ENCODE results near the gene PRRT2.
A peak's percentile ranks its signal among the peaks of the same experiment; 100 is the strongest.

PRRT2 gene

DNA sequence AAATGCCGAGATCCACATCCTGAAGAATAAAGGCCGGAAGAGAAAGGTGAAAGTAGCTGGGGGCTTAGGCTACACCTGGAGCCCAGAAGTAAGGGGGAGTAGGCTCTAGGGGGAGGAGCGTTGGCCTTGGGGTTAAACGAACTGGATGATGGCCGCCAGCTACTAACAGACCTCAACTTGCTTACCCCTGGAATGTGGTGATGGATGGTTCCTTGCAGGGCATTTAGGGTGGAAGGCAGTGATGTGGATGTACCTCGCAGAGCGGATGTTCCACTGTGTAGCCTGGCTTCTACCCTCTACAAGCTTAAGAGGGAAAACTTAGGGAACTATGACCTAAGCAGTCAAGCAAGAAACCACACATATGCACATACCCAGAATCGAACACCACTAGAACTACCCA is 8.0 kb upstream of the PRRT2 start:
- TF ChIP-seq Cebpa-rat (IDR thresholded peaks at IDR 0.05), result no peak
- H3K9me3 ChIP-seq (replicated peaks in 1 of 11), result no peaks in the 10 kb centered on the region
- peak overlapping the region in 10 of 11 experiments; percentile 92 to 97 (median 94); a peak in 19 of 22 replicates for H3K9ac ChIP-seq
- peak overlapping the region in 9 of 10 experiments; percentile 3 to 79 (median 73); a peak in 12 of 20 replicates for H3K4me3 ChIP-seq
- peaks cover 6 to 21% (median 11%) of the 10 kb centered on the region in 11 experiments; a peak in 21 of 22 replicates for H4K20me1 ChIP-seq
- peak overlapping the region in 10 of 11 experiments; percentile 91 to 98 (median 96); a peak in 18 of 22 replicates for H3K27ac ChIP-seq
- no peaks in the 10 kb centered on the region for H3K27me3 ChIP-seq
- H3K4me2 ChIP-seq, result peak overlapping the region; percentile 77 to 99 (median 96)
- peaks cover 23 to 75% (median 59%) of the 10 kb centered on the region in 11 experiments for H3K36me3 ChIP-seq
- peaks cover 29 to 45% (median 35%) of the 10 kb centered on the region in 10 experiments for H3K4me1 ChIP-seq

DNA sequence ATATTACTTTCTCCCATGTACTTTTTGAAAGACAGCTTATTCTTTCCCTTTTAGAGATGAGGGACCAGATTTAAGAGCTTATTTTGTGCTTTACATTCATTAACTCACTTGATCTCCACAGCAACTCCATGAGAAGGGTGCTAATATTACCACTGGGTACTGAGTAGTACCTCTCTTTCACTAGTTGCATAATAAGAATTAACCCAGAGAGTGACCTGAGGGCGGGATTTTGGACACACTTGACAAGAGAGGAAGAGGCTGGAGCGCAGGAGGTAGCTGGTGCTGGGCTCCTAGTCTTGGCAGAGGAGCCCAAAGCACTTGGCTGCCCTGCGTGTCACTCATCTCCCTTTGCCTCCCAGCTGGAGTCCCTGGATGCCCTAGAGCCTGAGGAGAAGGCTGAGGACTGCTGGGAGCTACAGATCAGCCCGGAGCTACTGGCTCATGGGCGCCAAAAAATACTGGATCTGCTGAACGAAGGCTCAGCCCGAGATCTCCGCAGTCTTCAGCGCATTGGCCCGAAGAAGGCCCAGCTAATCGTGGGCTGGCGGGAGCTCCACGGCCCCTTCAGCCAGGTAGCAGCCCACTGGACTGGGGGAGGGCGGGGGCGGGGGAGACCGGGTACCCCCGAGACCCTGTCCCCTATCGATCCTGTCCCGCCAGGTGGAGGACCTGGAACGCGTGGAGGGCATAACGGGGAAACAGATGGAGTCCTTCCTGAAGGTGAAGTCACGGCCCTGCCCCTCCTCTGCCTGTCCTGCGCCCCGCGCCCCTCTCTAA is 7.3 kb upstream of the PRRT2 start:
- Histone ChIP-seq H3K9ac (peak overlapping the region; percentile 92 to 97 (median 94)), H3K27ac (peak overlapping the region; percentile 91 to 98 (median 96)), H3K27me3 (no peaks in the 10 kb centered on the region), H4K20me1 (peaks cover 11 to 21% (median 16%) of the 10 kb centered on the region in 11 experiments; a peak in 21 of 22 replicates), H3K4me3 (peak overlapping the region; percentile 67 to 79 (median 74)), H3K36me3 (peaks cover 22 to 74% (median 57%) of the 10 kb centered on the region in 11 experiments), H3K4me2 (peak overlapping the region; percentile 77 to 99 (median 96)), H3K4me1 (peaks cover 34 to 51% (median 40%) of the 10 kb centered on the region in 10 experiments), H3K9me3 (replicated peaks in 1 of 11) (no peaks in the 10 kb centered on the region)
- TF ChIP-seq Cebpa-rat (IDR thresholded peaks at IDR 0.05), result no peak

DNA sequence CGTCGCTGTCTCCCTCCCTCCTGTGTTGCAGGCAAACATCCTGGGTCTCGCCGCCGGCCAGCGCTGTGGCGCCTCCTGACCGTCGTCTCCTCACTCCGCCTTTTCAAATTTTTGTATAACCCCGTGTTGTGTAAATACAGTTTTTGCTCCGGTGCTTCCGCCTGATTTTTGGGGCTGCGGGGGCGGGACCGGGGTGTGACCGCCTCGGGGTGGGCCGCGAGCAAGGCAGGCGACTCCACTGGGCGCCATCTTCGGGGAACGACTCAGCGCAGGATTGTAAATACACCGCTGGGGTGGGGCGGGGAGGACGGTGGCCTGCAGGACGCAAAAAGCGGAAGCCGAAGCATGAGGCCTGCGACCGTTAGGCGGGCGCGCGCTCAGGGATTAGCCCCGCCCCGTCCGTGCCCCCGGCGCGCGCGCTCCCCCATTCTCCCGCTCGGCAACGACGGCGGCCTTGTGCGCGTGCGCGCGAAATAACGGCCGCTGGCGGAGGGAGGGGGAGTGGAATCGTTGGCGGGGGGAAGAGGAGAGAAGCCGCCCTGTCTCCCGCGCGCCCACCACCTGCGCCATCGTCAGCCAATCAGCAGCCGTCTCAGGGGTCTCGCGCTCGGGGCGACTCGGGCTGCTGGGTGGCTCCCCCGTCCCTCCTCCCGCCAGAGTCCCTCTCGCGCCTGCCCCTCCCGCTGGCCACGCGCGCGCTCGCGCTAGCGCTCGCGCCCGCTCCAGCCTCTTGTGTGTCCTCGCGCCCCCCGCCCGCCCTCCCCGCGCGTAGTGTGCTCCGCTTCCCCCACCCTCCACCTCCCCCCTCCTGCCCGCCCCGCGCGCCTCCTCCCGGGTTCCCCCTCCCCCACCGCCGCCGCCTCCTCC is 6.5 kb upstream of the PRRT2 start:
- H3K4me2 ChIP-seq, result peak overlapping the region; percentile 77 to 99 (median 96)
- H3K36me3 ChIP-seq, result peaks cover 20 to 74% (median 57%) of the 10 kb centered on the region in 11 experiments; a peak in 21 of 22 replicates
- peaks cover 19 to 28% (median 24%) of the 10 kb centered on the region in 11 experiments; a peak in 21 of 22 replicates for H4K20me1 ChIP-seq
- H3K9me3 ChIP-seq (replicated peaks in 1 of 11), result no peaks in the 10 kb centered on the region
- H3K4me1 ChIP-seq, result peaks cover 42 to 59% (median 48%) of the 10 kb centered on the region in 10 experiments
- no peak for TF ChIP-seq Cebpa-rat (IDR thresholded peaks at IDR 0.05)
- peak overlapping the region; percentile 91 to 98 (median 96) for H3K27ac ChIP-seq
- H3K9ac ChIP-seq, result peak overlapping the region; percentile 92 to 97 (median 94)
- no peaks in the 10 kb centered on the region for H3K27me3 ChIP-seq
- H3K4me3 ChIP-seq, result peak overlapping the region; percentile 67 to 79 (median 74)

- peaks cover 14 to 69% (median 51%) of the 10 kb centered on the region in 11 experiments; a peak in 21 of 22 replicates for H3K36me3 ChIP-seq
- H3K27ac ChIP-seq, result peak within 1 kb of the TSS; percentile 92 to 98 (median 96)
- peak within 1 kb of the TSS; percentile 75 to 88 (median 81) for H3K4me3 ChIP-seq
- H3K4me2 ChIP-seq, result peak within 1 kb of the TSS; percentile 95 to 100 (median 100)
- no peaks in the 10 kb centered on the region for H3K9me3 ChIP-seq (replicated peaks in 1 of 11)
- H3K9ac ChIP-seq, result peak within 1 kb of the TSS; percentile 92 to 99 (median 97)
- no peak for TF ChIP-seq Cebpa-rat (IDR thresholded peaks at IDR 0.05)
- peaks cover 48 to 65% (median 55%) of the 10 kb centered on the region in 10 experiments for H3K4me1 ChIP-seq
- peaks cover 24 to 35% (median 31%) of the 10 kb centered on the region in 11 experiments; a peak in 21 of 22 replicates for H4K20me1 ChIP-seq
- H3K27me3 ChIP-seq, result no peaks in the 10 kb centered on the region
These were observed 5.9 kb upstream of the PRRT2 start, which contains the start of gene MAZ for GRCh38 chr16:29806099-29806579. TSS of gene MAZ (plus strand) at chr16:29806529. CDS start at chr16:29806702, 173 bp downstream.

- Histone ChIP-seq H3K9me3 (replicated peaks in 1 of 11) (no peaks in the 10 kb centered on the region), H4K20me1 (peaks cover 24 to 40% (median 37%) of the 10 kb centered on the region in 11 experiments; a peak in 21 of 22 replicates), H3K27ac (peak overlapping the region; percentile 79 to 98 (median 96)), H3K4me2 (peak overlapping the region; percentile 95 to 100 (median 100)), H3K9ac (peak overlapping the region; percentile 90 to 99 (median 96)), H3K4me3 (peak overlapping the region; percentile 74 to 88 (median 81)), H3K27me3 (no peaks in the 10 kb centered on the region), H3K4me1 (peaks cover 54 to 66% (median 62%) of the 10 kb centered on the region in 10 experiments), H3K36me3 (peaks cover 11 to 62% (median 44%) of the 10 kb centered on the region in 11 experiments; a peak in 21 of 22 replicates)
- TF ChIP-seq Cebpa-rat (IDR thresholded peaks at IDR 0.05), result no peak
These were observed 5.2 kb upstream of the PRRT2 start for GRCh38 chr16:29806641-29807425.

DNA sequence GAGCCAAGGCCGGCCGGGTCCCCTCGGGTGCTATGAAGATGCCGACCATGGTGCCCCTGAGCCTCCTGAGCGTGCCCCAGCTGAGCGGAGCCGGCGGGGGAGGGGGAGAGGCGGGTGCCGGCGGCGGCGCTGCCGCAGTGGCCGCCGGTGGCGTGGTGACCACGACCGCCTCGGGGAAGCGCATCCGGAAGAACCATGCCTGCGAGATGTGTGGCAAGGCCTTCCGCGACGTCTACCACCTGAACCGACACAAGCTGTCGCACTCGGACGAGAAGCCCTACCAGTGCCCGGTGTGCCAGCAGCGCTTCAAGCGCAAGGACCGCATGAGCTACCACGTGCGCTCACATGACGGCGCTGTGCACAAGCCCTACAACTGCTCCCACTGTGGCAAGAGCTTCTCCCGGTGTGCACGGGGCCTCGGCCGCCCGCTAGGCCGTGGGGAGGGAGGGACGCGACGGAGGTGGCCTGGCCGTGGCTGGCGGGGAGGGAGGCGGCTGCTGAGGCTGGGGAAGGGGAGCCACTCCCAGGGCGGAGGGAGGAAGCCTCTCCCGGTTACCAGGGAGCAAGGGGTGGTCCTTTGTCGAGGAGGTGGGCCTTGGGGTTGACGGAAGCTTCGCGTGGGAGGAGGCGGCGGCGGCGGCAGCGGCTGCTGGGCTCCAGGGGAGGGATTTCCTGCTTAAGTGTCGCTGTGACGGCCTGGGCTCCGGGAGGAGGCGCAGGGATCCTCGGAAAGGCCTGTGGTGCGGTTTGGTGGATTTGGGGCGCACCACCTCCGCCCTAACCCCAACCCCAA is 4.4 kb upstream of the PRRT2 start:
- Histone ChIP-seq H3K36me3 (peaks cover 11 to 54% (median 36%) of the 10 kb centered on the region in 11 experiments; a peak in 21 of 22 replicates), H3K4me3 (peak overlapping the region; percentile 74 to 88 (median 81)), H3K4me1 (peaks cover 58 to 67% (median 62%) of the 10 kb centered on the region in 10 experiments)

More for the DNA sequence above, 4.4 kb upstream of the PRRT2 start:
- TF ChIP-seq Cebpa-rat (IDR thresholded peaks at IDR 0.05), result no peak
- Histone ChIP-seq H3K9ac (peak overlapping the region; percentile 90 to 99 (median 96)), H3K27me3 (peaks cover 0 to 6% (median 0%) of the 10 kb centered on the region in 11 experiments; a peak in 2 of 22 replicates), H4K20me1 (peaks cover 24 to 44% (median 37%) of the 10 kb centered on the region in 11 experiments; a peak in 21 of 22 replicates), H3K9me3 (replicated peaks in 1 of 11) (no peaks in the 10 kb centered on the region), H3K4me2 (peak overlapping the region; percentile 95 to 100 (median 100)), H3K27ac (peak overlapping the region; percentile 79 to 98 (median 96))
